Activated CD4-positive, alpha-beta T cell treated with anti-CD3 and anti-CD28 coated beads, Interleukin-2, amount 50 U/mL, for 24 hours (primary cell): Measurements from ENCODE around the gene SFI1.

ENCODE experiments used
- DNase-seq, 2 donors: peaks; one replicate each; pipeline ENCODE4 v3.0.0-alpha.2; 2020; ENCODE audit warnings: low read depth in 1 of 2, low spot score in 1 of 2

Gene SFI1

GRCh38 chr22:31615491-31615860 lies 119.1 kb downstream of the SFI1 start:
- DNase-seq, result no peak

GRCh38 chr22:31615940-31616314 lies 119.6 kb downstream of the SFI1 start:
- no peak for DNase-seq

GRCh38 chr22:31616315-31616980 lies 120.1 kb downstream of the SFI1 start:
- no peak for DNase-seq

GRCh38 chr22:31618057-31618456 lies 121.7 kb downstream of the SFI1 start:
- DNase-seq, result no peak

GRCh38 chr22:31618471-31619176 lies 122.3 kb downstream of the SFI1 start:
- DNase-seq, result no peak

- no peak for DNase-seq
Measured at GRCh38 chr22:31619611-31620300, 123.4 kb downstream of the SFI1 start.

- DNase-seq, result no peak
Measured at GRCh38 chr22:31620756-31621480, 124.6 kb downstream of the SFI1 start.

- no peak for DNase-seq
Measured at GRCh38 chr22:31621507-31622124, 125.3 kb downstream of the SFI1 start.

- no peak for DNase-seq
Measured at GRCh38 chr22:31622980-31623379, 126.6 kb downstream of the SFI1 start.

- DNase-seq, result no peak
Measured at GRCh38 chr22:31623592-31624304, 127.4 kb downstream of the SFI1 start.

- no peak for DNase-seq
Measured at GRCh38 chr22:31625257-31625640, 128.9 kb downstream of the SFI1 start.

GRCh38 chr22:31625661-31626426 lies 129.5 kb downstream of the SFI1 start:
- no peak for DNase-seq

- no peak for DNase-seq
Measured at GRCh38 chr22:31626427-31627150, 130.3 kb downstream of the SFI1 start.

GRCh38 chr22:31627223-31627731 lies 130.9 kb downstream of the SFI1 start:
- DNase-seq, result no peak

- no peak for DNase-seq
Measured at GRCh38 chr22:31628362-31628761, 132.0 kb downstream of the SFI1 start.

GRCh38 chr22:31628969-31629708 lies 132.8 kb downstream of the SFI1 start:
- no peak for DNase-seq

- no peak for DNase-seq
Measured at GRCh38 chr22:31629741-31630184, 133.4 kb downstream of the SFI1 start.
